Loucy (cell line): ENCODE data around the gene LLGL2.
A peak's percentile ranks its signal among the peaks of the same experiment; 100 is the strongest.

ENCODE experiments used
- H2AFZ ChIP-seq: fragments of 200-600 bp; sonication (generic); 2 replicates; pipeline ENCODE4 v1.6.0; 2016; ENCODE audit warnings: antibody characterized with exemption, mild to moderate bottlenecking, low read length, moderate library complexity
- H3F3A ChIP-seq: fragments of 200-600 bp; 2 replicates; pipeline ENCODE4 v1.6.0; 2016; ENCODE audit warnings: antibody characterized with exemption, low read depth, mild to moderate bottlenecking
- H3K27me3 ChIP-seq: fragments of 200-600 bp; sonication (generic); 2 replicates; pipeline ENCODE4 v1.6.1; 2014; ENCODE audit warnings: low read length, mild to moderate bottlenecking; ENCODE audit not compliant: insufficient read depth, poor library complexity, severe bottlenecking
- H3K36me3 ChIP-seq: fragments of 200-600 bp; sonication (generic); 2 replicates; pipeline ENCODE4 v1.6.1; 2016; ENCODE audit warnings: low read length; ENCODE audit not compliant: insufficient read depth
- H3K4me1 ChIP-seq: fragments of 200-600 bp; sonication (generic); 2 replicates; pipeline ENCODE4 v1.5.1; 2014; ENCODE audit warnings: low read length, mild to moderate bottlenecking; ENCODE audit not compliant: insufficient read depth, poor library complexity, severe bottlenecking
- H3K4me2 ChIP-seq: fragments of 200-600 bp; sonication (generic); 2 replicates; pipeline ENCODE4 v1.6.0; 2014; ENCODE audit warnings: antibody characterized with exemption, low read length, low read depth, mild to moderate bottlenecking; ENCODE audit not compliant: poor library complexity, severe bottlenecking
- H3K4me3 ChIP-seq: fragments of 200-600 bp; sonication (generic); 2 replicates; pipeline ENCODE4 v1.5.1; 2014; ENCODE audit warnings: low read length, mild to moderate bottlenecking, mixed read lengths; ENCODE audit not compliant: poor library complexity, severe bottlenecking
- H3K79me2 ChIP-seq: fragments of 200-600 bp; sonication (generic); 2 replicates; pipeline ENCODE4 v1.6.1; 2014; ENCODE audit warnings: low read length; ENCODE audit not compliant: insufficient read depth
- H3K9ac ChIP-seq: fragments of 200-600 bp; sonication (generic); 2 replicates; pipeline ENCODE4 v1.6.0; 2014; ENCODE audit warnings: mild to moderate bottlenecking, low read depth, low read length, moderate library complexity; ENCODE audit not compliant: poor library complexity, severe bottlenecking
- H3K9me2 ChIP-seq: fragments of 200-600 bp; sonication (generic); replicated peaks from 2 replicates; pipeline ENCODE4 v1.6.1; 2016; ENCODE audit warnings: low read depth, low read length, mixed read lengths
- H3K9me3 ChIP-seq: fragments of 200-600 bp; sonication (generic); 2 replicates; pipeline ENCODE4 v1.6.1; 2014; ENCODE audit warnings: mild to moderate bottlenecking, antibody characterized with exemption, low read length, low read depth; ENCODE audit not compliant: insufficient read depth
- H4K20me1 ChIP-seq: fragments of 200-600 bp; sonication (generic); 2 replicates; pipeline ENCODE4 v1.6.0; 2014; ENCODE audit warnings: antibody characterized with exemption, low read length, mild to moderate bottlenecking; ENCODE audit not compliant: insufficient read depth, poor library complexity, severe bottlenecking
- EZH2phosphoT487 ChIP-seq: fragments of 200-600 bp; IDR thresholded peaks from 2 replicates; pipeline ENCODE4 v1.6.1; 2018; ENCODE audit warnings: antibody characterized with exemption, mild to moderate bottlenecking, moderate library complexity, borderline replicate concordance
- TF ChIP-seq, protein P1 (sequence below): fragments of 200-600 bp; sonication (generic); conservative IDR thresholded peaks from 2 replicates; pipeline ENCODE4 v1.5.1; 2014; ENCODE audit warnings: mild to moderate bottlenecking, antibody characterized with exemption, low read length

Gene LLGL2

DNA sequence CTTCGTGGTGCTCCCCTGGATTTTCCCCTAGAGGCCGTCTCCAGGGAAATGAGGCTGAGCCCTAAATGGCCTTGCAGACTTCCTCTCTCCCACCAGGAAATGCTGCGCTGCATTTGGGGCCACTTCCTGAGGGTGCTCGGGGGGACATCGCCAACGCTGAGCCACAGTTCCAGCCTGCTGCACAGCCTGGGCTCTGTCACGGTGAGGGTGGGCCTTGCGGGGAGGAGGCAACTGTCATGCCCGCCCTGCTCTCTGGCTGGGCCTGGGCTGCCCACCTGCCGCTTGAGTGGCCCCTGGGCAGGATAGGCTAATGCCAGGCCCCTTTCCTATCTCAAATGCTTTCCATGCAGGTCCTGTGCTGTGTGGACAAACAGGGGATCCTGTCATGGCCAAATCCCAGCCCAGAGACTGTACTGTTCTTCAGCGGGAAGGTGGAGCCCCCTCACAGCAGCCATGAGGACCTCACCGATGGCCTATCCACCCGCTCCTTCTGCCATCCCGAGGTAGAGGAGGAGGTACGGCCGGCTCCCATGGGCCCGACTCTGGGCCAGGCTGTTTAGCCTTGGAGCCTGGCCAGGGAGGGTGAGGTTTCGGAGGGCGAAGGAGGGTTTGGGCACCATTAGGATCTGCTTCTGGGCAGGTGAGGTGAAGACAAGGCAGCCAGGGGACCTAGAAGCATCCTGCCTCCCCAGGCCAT, 34.4 kb upstream of the LLGL2 start:
- Histone ChIP-seq H3K27me3 (no peaks in the 10 kb centered on the region), H2AFZ (no peak overlapping the region), H3K9me2 (no peaks in the 10 kb centered on the region), H3F3A (no peaks in the 10 kb centered on the region), H4K20me1 (no peaks in the 10 kb centered on the region), H3K4me2 (no peak overlapping the region), H3K4me1 (peaks cover 13% of the 10 kb centered on the region), H3K36me3 (peaks cover 42% of the 10 kb centered on the region; the same call in 1 of the 2 replicates), H3K79me2 (no peaks in the 10 kb centered on the region), H3K4me3 (no peak overlapping the region), H3K9me3 (no peaks in the 10 kb centered on the region), H3K9ac (peak overlapping the region; percentile 19)
- no peak for TF ChIP-seq EZH2phosphoT487
- TF ChIP-seq, protein P1, sequence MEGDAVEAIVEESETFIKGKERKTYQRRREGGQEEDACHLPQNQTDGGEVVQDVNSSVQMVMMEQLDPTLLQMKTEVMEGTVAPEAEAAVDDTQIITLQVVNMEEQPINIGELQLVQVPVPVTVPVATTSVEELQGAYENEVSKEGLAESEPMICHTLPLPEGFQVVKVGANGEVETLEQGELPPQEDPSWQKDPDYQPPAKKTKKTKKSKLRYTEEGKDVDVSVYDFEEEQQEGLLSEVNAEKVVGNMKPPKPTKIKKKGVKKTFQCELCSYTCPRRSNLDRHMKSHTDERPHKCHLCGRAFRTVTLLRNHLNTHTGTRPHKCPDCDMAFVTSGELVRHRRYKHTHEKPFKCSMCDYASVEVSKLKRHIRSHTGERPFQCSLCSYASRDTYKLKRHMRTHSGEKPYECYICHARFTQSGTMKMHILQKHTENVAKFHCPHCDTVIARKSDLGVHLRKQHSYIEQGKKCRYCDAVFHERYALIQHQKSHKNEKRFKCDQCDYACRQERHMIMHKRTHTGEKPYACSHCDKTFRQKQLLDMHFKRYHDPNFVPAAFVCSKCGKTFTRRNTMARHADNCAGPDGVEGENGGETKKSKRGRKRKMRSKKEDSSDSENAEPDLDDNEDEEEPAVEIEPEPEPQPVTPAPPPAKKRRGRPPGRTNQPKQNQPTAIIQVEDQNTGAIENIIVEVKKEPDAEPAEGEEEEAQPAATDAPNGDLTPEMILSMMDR, result no peak

DNA sequence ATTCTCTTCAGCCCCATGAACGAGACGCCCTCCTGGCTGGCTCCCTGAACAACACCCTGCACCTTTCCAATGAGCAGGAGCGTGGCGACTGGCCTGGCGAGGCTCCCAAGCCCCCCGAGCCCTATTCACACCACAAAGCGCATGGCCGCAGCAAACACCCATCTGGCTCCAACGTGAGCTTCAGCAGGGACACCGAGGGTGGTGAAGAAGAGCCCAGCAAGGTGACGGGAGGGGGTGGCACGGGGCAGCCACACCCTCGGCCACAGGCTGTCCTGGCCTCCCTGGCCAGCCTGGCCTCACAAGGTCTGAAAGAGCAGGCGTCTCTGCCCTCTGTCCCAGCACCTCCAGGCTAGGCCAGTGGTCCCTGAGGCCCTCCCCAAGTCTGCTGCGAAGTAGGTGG, 33.8 kb upstream of the LLGL2 start:
- no peak overlapping the region for H3K4me3 ChIP-seq
- H3K4me1 ChIP-seq, result peaks cover 13% of the 10 kb centered on the region
- H3K79me2 ChIP-seq, result no peaks in the 10 kb centered on the region
- no peaks in the 10 kb centered on the region for H3K9me3 ChIP-seq
- H3K9ac ChIP-seq, result no peak overlapping the region
- H3K9me2 ChIP-seq, result no peaks in the 10 kb centered on the region
- H3K36me3 ChIP-seq, result peaks cover 47% of the 10 kb centered on the region; the same call in 1 of the 2 replicates
- H2AFZ ChIP-seq, result no peak overlapping the region
- H4K20me1 ChIP-seq, result no peaks in the 10 kb centered on the region
- no peaks in the 10 kb centered on the region for H3F3A ChIP-seq
- no peaks in the 10 kb centered on the region for H3K27me3 ChIP-seq
- no peak overlapping the region for H3K4me2 ChIP-seq
- no peak for TF ChIP-seq EZH2phosphoT487
- TF ChIP-seq, protein P1, result no peak

DNA sequence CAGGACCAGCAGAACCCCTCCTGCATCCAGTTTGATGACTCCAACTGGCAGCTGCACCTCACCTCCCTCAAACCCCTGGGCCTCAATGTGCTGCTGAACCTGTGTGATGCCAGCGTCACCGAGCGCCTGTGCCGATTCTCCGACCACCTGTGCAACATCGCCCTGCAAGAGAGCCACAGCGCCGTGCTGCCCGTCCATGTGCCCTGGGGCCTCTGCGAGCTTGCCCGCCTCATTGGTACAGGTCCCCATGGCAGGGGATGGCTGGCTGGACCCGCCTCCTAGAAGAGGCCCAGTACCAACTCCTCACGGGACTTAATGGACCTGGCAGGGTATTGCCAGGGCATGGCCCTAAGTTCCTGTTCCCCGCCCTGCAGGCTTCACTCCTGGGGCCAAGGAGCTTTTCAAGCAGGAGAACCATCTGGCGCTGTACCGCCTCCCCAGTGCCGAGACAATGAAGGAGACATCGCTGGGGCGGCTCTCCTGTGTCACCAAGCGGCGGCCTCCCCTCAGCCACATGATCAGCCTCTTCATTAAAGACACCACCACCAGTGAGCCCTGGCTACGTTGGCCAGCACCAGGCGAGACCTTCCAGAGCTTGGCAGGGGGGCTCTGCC, 32.8 kb upstream of the LLGL2 start:
- Histone ChIP-seq H3K4me1 (peaks cover 6% of the 10 kb centered on the region), H3F3A (no peaks in the 10 kb centered on the region), H3K9me3 (no peaks in the 10 kb centered on the region), H3K4me3 (no peak overlapping the region), H3K27me3 (no peaks in the 10 kb centered on the region), H3K9ac (no peak overlapping the region), H4K20me1 (no peaks in the 10 kb centered on the region), H3K4me2 (no peak overlapping the region), H3K79me2 (no peaks in the 10 kb centered on the region), H3K36me3 (peaks cover 47% of the 10 kb centered on the region; the same call in 1 of the 2 replicates), H3K9me2 (no peaks in the 10 kb centered on the region), H2AFZ (no peak overlapping the region)
- TF ChIP-seq EZH2phosphoT487, result no peak
- TF ChIP-seq, protein P1, result no peak
